Neural progenitor cell (in vitro differentiated cells): ENCODE results near the gene IFITM2. TPM values are rescaled to one million over a fixed set of nuclear protein-coding genes. Genes with fewer than 3 reads are reported as not detected.

ENCODE experiments used
- DNase-seq: peaks from one replicate; pipeline ENCODE4 v3.0.0-alpha.2; 2016; ENCODE audit warnings: low spot score
- H2AFZ ChIP-seq: fragments of 200-600 bp; sonication (generic); replicated peaks from 2 replicates; pipeline ENCODE4 v1.6.1; 2016; ENCODE audit warnings: antibody characterized with exemption
- H3F3A ChIP-seq: fragments of 200-600 bp; sonication (generic); 2 replicates; pipeline ENCODE4 v1.6.1; 2016; ENCODE audit warnings: antibody characterized with exemption, low read depth
- H3K27ac ChIP-seq: fragments of 200-600 bp; sonication (generic); 2 replicates; pipeline ENCODE4 v1.5.1; 2016; ENCODE audit warnings: mild to moderate bottlenecking
- H3K27me3 ChIP-seq: fragments of 200-600 bp; sonication (generic); 2 replicates; pipeline ENCODE4 v1.6.1; 2016; ENCODE audit warnings: mild to moderate bottlenecking, moderate library complexity
- H3K36me3 ChIP-seq: fragments of 200-600 bp; sonication (generic); 2 replicates; pipeline ENCODE4 v1.5.1; 2016
- H3K4me1 ChIP-seq: fragments of 200-600 bp; sonication (generic); 2 replicates; pipeline ENCODE4 v1.6.1; 2016; ENCODE audit warnings: mixed run types
- H3K4me2 ChIP-seq: fragments of 200-600 bp; sonication (generic); 2 replicates; pipeline ENCODE4 v1.6.1; 2016
- H3K4me3 ChIP-seq: fragments of 200-600 bp; sonication (generic); 2 replicates; pipeline ENCODE4 v1.5.1; 2016
- H3K79me2 ChIP-seq: fragments of 200-600 bp; sonication (generic); 2 replicates; pipeline ENCODE4 v1.6.1; 2016; ENCODE audit warnings: low read depth
- H3K9ac ChIP-seq: fragments of 200-600 bp; sonication (generic); 2 replicates; pipeline ENCODE4 v1.6.1; 2016
- H3K9me3 ChIP-seq: fragments of 200-600 bp; sonication (generic); 2 replicates; pipeline ENCODE4 v1.5.1; 2016; ENCODE audit warnings: low read depth
- H4K20me1 ChIP-seq: fragments of 200-600 bp; sonication (generic); 2 replicates; pipeline ENCODE4 v1.6.1; 2016; ENCODE audit warnings: low read depth
- H3K27ac Mint-ChIP-seq: 3 replicates; pipeline ENCODE4 v1.8.0; 2021; ENCODE audit warnings: mixed read lengths
- H3K27me3 Mint-ChIP-seq: 2 replicates; pipeline ENCODE4 v1.8.0; 2022; ENCODE audit warnings: low read depth, mild to moderate bottlenecking, inconsistent platforms, moderate library complexity, mixed read lengths; ENCODE audit not compliant: insufficient read depth
- H3K36me3 Mint-ChIP-seq: 3 replicates; pipeline ENCODE4 v1.8.0; 2021; ENCODE audit warnings: mixed read lengths
- H3K4me1 Mint-ChIP-seq: 3 replicates; pipeline ENCODE4 v1.8.0; 2021; ENCODE audit warnings: mixed read lengths
- H3K4me3 Mint-ChIP-seq: 3 replicates; pipeline ENCODE4 v1.8.0; 2021; ENCODE audit warnings: mild to moderate bottlenecking, moderate library complexity, mixed read lengths
- H3K9me3 Mint-ChIP-seq: 3 replicates; pipeline ENCODE4 v1.8.0; 2020; ENCODE audit warnings: mixed read lengths
- EZH2 ChIP-seq: fragments of 200-600 bp; sonication (generic); IDR thresholded peaks from 2 replicates; pipeline ENCODE4 v1.6.1; 2017; ENCODE audit warnings: antibody characterized with exemption, mild to moderate bottlenecking, moderate library complexity
- EZH2phosphoT487 ChIP-seq: fragments of 200-600 bp; sonication (generic); IDR thresholded peaks from 2 replicates; pipeline ENCODE4 v1.6.1; 2017; ENCODE audit warnings: antibody characterized with exemption
- total RNA-seq: library from RNA; depleted of rRNA; stranded (reverse); fragments of >200 nt; gene quantifications from 2 replicates; pipeline ENCODE4 v1.2.3, GENCODE V29; 2015; ENCODE audit warnings: low replicate concordance
- TF ChIP-seq, protein P1 (sequence below): fragments of 200-600 bp; sonication (generic); IDR thresholded peaks from 2 replicates; pipeline ENCODE4 v1.5.1; 2017; ENCODE audit warnings: antibody characterized with exemption, mild to moderate bottlenecking

The IFITM2 gene
- total RNA-seq, 1 donor from 2014 or later, result 10.5 TPM

DNA sequence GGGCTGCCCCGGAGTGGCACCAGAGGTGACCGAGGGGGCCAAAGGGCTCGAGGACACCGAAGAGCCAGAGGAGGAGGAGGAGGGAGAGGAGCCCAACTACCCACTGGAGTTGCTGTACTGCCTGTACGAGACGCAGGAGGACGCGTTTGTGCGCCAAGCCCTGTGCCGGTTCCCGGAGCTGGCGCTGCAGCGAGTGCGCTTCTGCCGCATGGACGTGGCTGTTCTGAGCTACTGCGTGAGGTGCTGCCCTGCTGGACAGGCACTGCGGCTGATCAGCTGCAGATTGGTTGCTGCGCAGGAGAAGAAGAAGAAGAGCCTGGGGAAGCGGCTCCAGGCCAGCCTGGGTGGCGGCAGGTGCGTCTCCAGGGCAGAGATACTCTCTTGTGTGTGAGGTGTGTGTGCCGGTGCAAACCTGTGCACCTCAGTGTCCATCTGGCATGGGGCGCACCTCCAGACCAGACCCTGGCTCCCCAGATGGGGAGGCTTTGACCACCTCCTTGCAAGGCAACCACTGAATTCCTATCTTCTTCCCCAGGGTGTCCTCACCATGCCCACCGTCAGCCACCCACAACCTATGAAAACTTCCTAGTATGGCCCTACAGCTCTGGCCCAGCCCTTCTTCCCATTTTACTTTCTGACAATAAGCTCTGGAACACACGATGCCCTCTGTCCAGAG, 26.0 kb upstream of the IFITM2 start:
- H3K4me3 ChIP-seq, result no peak overlapping the region
- H3K4me2 ChIP-seq, result no peak overlapping the region
- H3K9ac ChIP-seq, result no peak overlapping the region
- no peak overlapping the region for H2AFZ ChIP-seq
- peaks cover 4% of the 10 kb centered on the region for H3K4me1 ChIP-seq
- no peak for DNase-seq
- peaks cover 16% of the 10 kb centered on the region for H3K4me1 Mint-ChIP-seq
- no peaks in the 10 kb centered on the region for H4K20me1 ChIP-seq
- peak overlapping the region; percentile 62 for H3K27ac Mint-ChIP-seq
- H3K4me3 Mint-ChIP-seq, result no peak overlapping the region
- H3K9me3 ChIP-seq, result no peaks in the 10 kb centered on the region
- H3F3A ChIP-seq, result no peaks in the 10 kb centered on the region
- no peak overlapping the region for H3K27ac ChIP-seq
- no peaks in the 10 kb centered on the region for H3K36me3 Mint-ChIP-seq
- H3K79me2 ChIP-seq, result no peaks in the 10 kb centered on the region
- no peaks in the 10 kb centered on the region for H3K36me3 ChIP-seq
- TF ChIP-seq, protein P1, sequence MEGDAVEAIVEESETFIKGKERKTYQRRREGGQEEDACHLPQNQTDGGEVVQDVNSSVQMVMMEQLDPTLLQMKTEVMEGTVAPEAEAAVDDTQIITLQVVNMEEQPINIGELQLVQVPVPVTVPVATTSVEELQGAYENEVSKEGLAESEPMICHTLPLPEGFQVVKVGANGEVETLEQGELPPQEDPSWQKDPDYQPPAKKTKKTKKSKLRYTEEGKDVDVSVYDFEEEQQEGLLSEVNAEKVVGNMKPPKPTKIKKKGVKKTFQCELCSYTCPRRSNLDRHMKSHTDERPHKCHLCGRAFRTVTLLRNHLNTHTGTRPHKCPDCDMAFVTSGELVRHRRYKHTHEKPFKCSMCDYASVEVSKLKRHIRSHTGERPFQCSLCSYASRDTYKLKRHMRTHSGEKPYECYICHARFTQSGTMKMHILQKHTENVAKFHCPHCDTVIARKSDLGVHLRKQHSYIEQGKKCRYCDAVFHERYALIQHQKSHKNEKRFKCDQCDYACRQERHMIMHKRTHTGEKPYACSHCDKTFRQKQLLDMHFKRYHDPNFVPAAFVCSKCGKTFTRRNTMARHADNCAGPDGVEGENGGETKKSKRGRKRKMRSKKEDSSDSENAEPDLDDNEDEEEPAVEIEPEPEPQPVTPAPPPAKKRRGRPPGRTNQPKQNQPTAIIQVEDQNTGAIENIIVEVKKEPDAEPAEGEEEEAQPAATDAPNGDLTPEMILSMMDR, result no peak
- TF ChIP-seq EZH2phosphoT487, result no peak
- no peak for TF ChIP-seq EZH2
- peaks cover 7% of the 10 kb centered on the region for H3K9me3 Mint-ChIP-seq
- H3K27me3 ChIP-seq, result peaks cover 8% of the 10 kb centered on the region
- peaks cover 17% of the 10 kb centered on the region for H3K27me3 Mint-ChIP-seq

DNA sequence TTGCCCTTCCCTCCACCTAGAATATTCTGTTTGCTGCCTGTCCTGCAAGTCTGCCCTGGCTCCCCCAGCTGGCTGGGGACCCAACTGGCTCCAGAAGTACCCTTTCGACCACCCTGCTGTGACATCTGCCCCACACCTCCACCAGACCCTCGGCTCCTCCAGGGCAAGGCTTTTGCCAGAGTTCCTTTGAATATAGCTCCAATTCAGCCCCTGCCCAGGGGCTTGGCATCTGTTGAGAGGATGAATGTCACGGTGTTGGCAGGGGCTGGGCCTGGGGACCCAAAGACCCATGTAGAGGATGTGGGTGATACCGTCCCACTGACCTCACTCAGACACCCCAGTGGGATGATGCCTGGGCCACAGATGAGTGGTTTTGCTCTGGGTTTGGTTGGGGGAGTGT, 25.4 kb upstream of the IFITM2 start:
- Mint-ChIP-seq H3K9me3 (peaks cover 7% of the 10 kb centered on the region), H3K36me3 (no peaks in the 10 kb centered on the region), H3K27me3 (peaks cover 21% of the 10 kb centered on the region), H3K4me1 (peaks cover 19% of the 10 kb centered on the region), H3K4me3 (no peak overlapping the region), H3K27ac (peak overlapping the region; percentile 62)
- H3K4me1 ChIP-seq, result peaks cover 4% of the 10 kb centered on the region
- DNase-seq, result no peak
- H3K27ac ChIP-seq, result no peak overlapping the region
- no peak overlapping the region for H2AFZ ChIP-seq
- H3K4me3 ChIP-seq, result no peak overlapping the region
- TF ChIP-seq, protein P1, result no peak
- no peaks in the 10 kb centered on the region for H4K20me1 ChIP-seq
- H3K4me2 ChIP-seq, result no peak overlapping the region
- H3K9ac ChIP-seq, result no peak overlapping the region
- H3K27me3 ChIP-seq, result peaks cover 12% of the 10 kb centered on the region
- no peaks in the 10 kb centered on the region for H3K9me3 ChIP-seq
- H3K79me2 ChIP-seq, result no peaks in the 10 kb centered on the region
- no peaks in the 10 kb centered on the region for H3K36me3 ChIP-seq
- H3F3A ChIP-seq, result no peaks in the 10 kb centered on the region

DNA sequence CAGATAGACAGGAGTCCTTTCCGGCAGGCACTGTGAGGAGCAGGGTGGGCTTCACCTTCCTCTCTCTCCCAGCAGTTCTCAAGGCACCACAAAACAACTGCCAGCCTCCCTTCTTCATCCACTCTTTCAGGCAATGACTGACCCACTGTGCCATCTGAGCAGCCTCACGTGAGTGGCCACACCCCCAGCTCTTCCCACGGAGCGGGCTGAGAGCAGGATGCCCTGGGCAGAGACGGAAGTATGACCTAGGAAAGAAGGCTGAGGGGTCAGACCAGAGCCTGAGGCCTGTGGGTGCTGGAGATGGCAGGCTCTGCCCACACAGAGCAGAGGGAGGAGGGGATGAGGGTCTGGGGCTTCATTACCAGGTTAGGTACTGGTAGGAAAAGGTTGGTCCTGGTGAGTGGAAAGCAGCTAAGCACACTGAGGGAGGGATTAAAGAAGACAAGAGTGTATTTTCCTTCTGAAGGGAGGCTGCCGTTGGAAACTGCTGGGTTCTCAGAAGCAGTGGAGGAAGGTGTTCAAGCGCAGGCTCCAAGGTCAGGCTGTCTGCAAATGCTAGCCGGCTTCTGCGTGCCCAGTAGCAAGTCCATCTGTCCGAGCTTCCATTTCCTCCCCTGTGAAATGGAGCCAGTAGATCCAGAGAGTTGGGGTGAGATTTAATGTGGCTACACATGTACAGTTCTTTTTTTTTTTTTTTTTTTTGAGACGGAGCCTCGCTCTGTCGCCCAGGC, 24.8 kb upstream of the IFITM2 start:
- no peaks in the 10 kb centered on the region for H3K9me3 ChIP-seq
- H3K4me3 ChIP-seq, result no peak overlapping the region
- no peak overlapping the region for H2AFZ ChIP-seq
- no peaks in the 10 kb centered on the region for H3K36me3 Mint-ChIP-seq
- H3K4me1 ChIP-seq, result peaks cover 4% of the 10 kb centered on the region
- H3K36me3 ChIP-seq, result no peaks in the 10 kb centered on the region
- H3K79me2 ChIP-seq, result no peaks in the 10 kb centered on the region
- TF ChIP-seq, protein P1, result no peak
- TF ChIP-seq EZH2phosphoT487 (no peak), EZH2 (no peak)
- H3K27ac ChIP-seq, result no peak overlapping the region
- no peak overlapping the region for H3K4me2 ChIP-seq
- no peak overlapping the region for H3K9ac ChIP-seq
- H3K4me3 Mint-ChIP-seq, result peak overlapping the region; percentile 33
- no peaks in the 10 kb centered on the region for H3F3A ChIP-seq
- peaks cover 17% of the 10 kb centered on the region for H3K4me1 Mint-ChIP-seq
- no peaks in the 10 kb centered on the region for H4K20me1 ChIP-seq
- peaks cover 19% of the 10 kb centered on the region for H3K27me3 ChIP-seq
- no peak for DNase-seq
- H3K9me3 Mint-ChIP-seq, result peaks cover 4% of the 10 kb centered on the region
- H3K27me3 Mint-ChIP-seq, result peaks cover 19% of the 10 kb centered on the region
- H3K27ac Mint-ChIP-seq, result peak overlapping the region; percentile 13
